Measurements from ENCODE around the gene PNMA5.
"Not testable (repeated sequence)": the region's sequence is repeated elsewhere in the genome, so short reads cannot be mapped to it uniquely, and the experiment has no call there.

PNMA5 gene

GRCh38 chrX:152988536-152989291 lies 5.2 kb downstream of the PNMA5 start:
- Mint-ChIP-seq H3K4me1 (peaks cover 21% of the 10 kb centered on the region), H3K9me3 (no peaks in the 10 kb centered on the region), H3K4me3 (peak overlapping the region; percentile 37), H3K27ac (peak overlapping the region; percentile 70), H3K36me3 (no peaks in the 10 kb centered on the region)
- DNase-seq (ENCODE audit: low spot score in 2 of 2), result no peak
- peak; percentile 17 for ATAC-seq

- no peaks in the 10 kb centered on the region for H3K9me3 Mint-ChIP-seq
- H3K4me3 Mint-ChIP-seq, result no peak overlapping the region
- no peak for DNase-seq (ENCODE audit: low spot score in 2 of 2)
- peaks cover 21% of the 10 kb centered on the region for H3K4me1 Mint-ChIP-seq
- H3K36me3 Mint-ChIP-seq, result no peaks in the 10 kb centered on the region
- no peak for ATAC-seq
- no peak overlapping the region for H3K27ac Mint-ChIP-seq
Observed at GRCh38 chrX:152987801-152988200, 6.1 kb downstream of the PNMA5 start.

GRCh38 chrX:152987156-152987555 lies 6.8 kb downstream of the PNMA5 start:
- DNase-seq (ENCODE audit: low spot score in 2 of 2); H3K4me3 Mint-ChIP-seq; H3K27ac Mint-ChIP-seq; H3K9me3 Mint-ChIP-seq; H3K36me3 Mint-ChIP-seq; ATAC-seq: not testable (repeated sequence)
- peaks cover 21% of the 10 kb centered on the region for H3K4me1 Mint-ChIP-seq

GRCh38 chrX:152985383-152985782 lies 8.5 kb downstream of the PNMA5 start:
- not testable (repeated sequence) for H3K9me3 Mint-ChIP-seq; H3K36me3 Mint-ChIP-seq; H3K4me3 Mint-ChIP-seq; DNase-seq (ENCODE audit: low spot score in 2 of 2); H3K27ac Mint-ChIP-seq; ATAC-seq
- peaks cover 13% of the 10 kb centered on the region for H3K4me1 Mint-ChIP-seq

- DNase-seq (ENCODE audit: low spot score in 2 of 2) (no peak), ATAC-seq (no peak)
- no peaks in the 10 kb centered on the region for H3K9me3 Mint-ChIP-seq
- no peaks in the 10 kb centered on the region for H3K4me1 Mint-ChIP-seq
- no peak overlapping the region for H3K4me3 Mint-ChIP-seq
- H3K27ac Mint-ChIP-seq, result no peak overlapping the region
- H3K36me3 Mint-ChIP-seq, result no peaks in the 10 kb centered on the region
Observed at GRCh38 chrX:152968193-152968592, 25.7 kb downstream of the PNMA5 start.

GRCh38 chrX:152960115-152960514 lies 33.8 kb downstream of the PNMA5 start:
- Mint-ChIP-seq H3K4me1 (peaks cover 7% of the 10 kb centered on the region), H3K4me3 (no peak overlapping the region), H3K9me3 (no peaks in the 10 kb centered on the region), H3K36me3 (peaks cover 8% of the 10 kb centered on the region), H3K27ac (no peak overlapping the region)
- no peak for ATAC-seq
- no peak for DNase-seq (ENCODE audit: low spot score in 2 of 2)

- no peak for ATAC-seq
- DNase-seq (ENCODE audit: low spot score in 2 of 2), result no peak
- Mint-ChIP-seq H3K4me3 (no peak overlapping the region), H3K36me3 (peaks cover 8% of the 10 kb centered on the region), H3K4me1 (peaks cover 7% of the 10 kb centered on the region), H3K27ac (peak overlapping the region; percentile 90), H3K9me3 (no peaks in the 10 kb centered on the region)
Observed at GRCh38 chrX:152959626-152960025, 34.3 kb downstream of the PNMA5 start.

- DNase-seq (ENCODE audit: low spot score in 2 of 2), result peak; percentile 88 to 96
- Mint-ChIP-seq H3K36me3 (peaks cover 8% of the 10 kb centered on the region), H3K4me3 (peak overlapping the region; percentile 49), H3K4me1 (peaks cover 7% of the 10 kb centered on the region), H3K27ac (peak overlapping the region; percentile 90), H3K9me3 (no peaks in the 10 kb centered on the region)
- peak; percentile 96 for ATAC-seq
Observed at GRCh38 chrX:152958524-152959465, 35.1 kb downstream of the PNMA5 start.

- Mint-ChIP-seq H3K27ac (peak overlapping the region; percentile 90), H3K9me3 (no peaks in the 10 kb centered on the region)
Observed at GRCh38 chrX:152958047-152958446, 35.9 kb downstream of the PNMA5 start.

GRCh38 chrX:152950786-152951185 lies 43.1 kb downstream of the PNMA5 start:
- ATAC-seq (no peak), DNase-seq (ENCODE audit: low spot score in 2 of 2) (no peak)
- H3K27ac Mint-ChIP-seq, result no peak overlapping the region
- no peak overlapping the region for H3K4me3 Mint-ChIP-seq
- H3K9me3 Mint-ChIP-seq, result no peaks in the 10 kb centered on the region
- H3K4me1 Mint-ChIP-seq, result no peaks in the 10 kb centered on the region
- H3K36me3 Mint-ChIP-seq, result peaks cover 1% of the 10 kb centered on the region

More at GRCh38 chrX:152958047-152958446, 35.9 kb downstream of the PNMA5 start:
- H3K4me1 Mint-ChIP-seq, result peaks cover 7% of the 10 kb centered on the region
- peaks cover 8% of the 10 kb centered on the region for H3K36me3 Mint-ChIP-seq
- ATAC-seq (no peak), DNase-seq (ENCODE audit: low spot score in 2 of 2) (no peak)
- H3K4me3 Mint-ChIP-seq, result peak overlapping the region; percentile 49

GRCh38 chrX:152949114-152949513 lies 44.8 kb downstream of the PNMA5 start:
- Mint-ChIP-seq H3K4me1 (no peaks in the 10 kb centered on the region), H3K9me3 (no peaks in the 10 kb centered on the region), H3K27ac (peak overlapping the region; percentile 61), H3K36me3 (peaks cover 6% of the 10 kb centered on the region), H3K4me3 (no peak overlapping the region)
- no peak for ATAC-seq
- no peak for DNase-seq (ENCODE audit: low spot score in 2 of 2)

- no peak overlapping the region for H3K4me3 Mint-ChIP-seq
- no peaks in the 10 kb centered on the region for H3K4me1 Mint-ChIP-seq
- peaks cover 6% of the 10 kb centered on the region for H3K36me3 Mint-ChIP-seq
- DNase-seq (ENCODE audit: low spot score in 2 of 2), result no peak
- no peak overlapping the region for H3K27ac Mint-ChIP-seq
- H3K9me3 Mint-ChIP-seq, result no peaks in the 10 kb centered on the region
- no peak for ATAC-seq
Observed at GRCh38 chrX:152946681-152947080, 47.2 kb downstream of the PNMA5 start.

GRCh38 chrX:152945021-152945979 lies 48.6 kb downstream of the PNMA5 start:
- no peak for DNase-seq (ENCODE audit: low spot score in 2 of 2)

GRCh38 chrX:152943826-152944225 lies 50.1 kb downstream of the PNMA5 start:
- H3K4me1 Mint-ChIP-seq, result no peaks in the 10 kb centered on the region
- no peak overlapping the region for H3K27ac Mint-ChIP-seq
- no peaks in the 10 kb centered on the region for H3K9me3 Mint-ChIP-seq
- no peak for ATAC-seq
- no peak for DNase-seq (ENCODE audit: low spot score in 2 of 2)
- H3K36me3 Mint-ChIP-seq, result peaks cover 6% of the 10 kb centered on the region
- no peak overlapping the region for H3K4me3 Mint-ChIP-seq

More at GRCh38 chrX:152945021-152945979, 48.6 kb downstream of the PNMA5 start:
- H3K27ac Mint-ChIP-seq, result no peak overlapping the region
- H3K36me3 Mint-ChIP-seq, result peaks cover 6% of the 10 kb centered on the region
- H3K4me1 Mint-ChIP-seq, result no peaks in the 10 kb centered on the region
- no peaks in the 10 kb centered on the region for H3K9me3 Mint-ChIP-seq
- no peak overlapping the region for H3K4me3 Mint-ChIP-seq
- no peak for ATAC-seq

- Mint-ChIP-seq H3K9me3 (no peaks in the 10 kb centered on the region), H3K27ac (peak overlapping the region; percentile 89), H3K36me3 (peaks cover 6% of the 10 kb centered on the region), H3K4me3 (peak overlapping the region; percentile 81), H3K4me1 (no peaks in the 10 kb centered on the region)
- no peak for DNase-seq (ENCODE audit: low spot score in 2 of 2)
- no peak for ATAC-seq
Observed at GRCh38 chrX:152942077-152942442, 51.9 kb downstream of the PNMA5 start.

All from stimulated activated effector memory CD8-positive, alpha-beta T cell treated with anti-CD3 and anti-CD28 coated beads, Interleukin-12 subunit alpha, Interleukin-12 subunit beta, amount 100 ng/mL, for 72 hours (primary cell).